RWPE1 (cell line): ENCODE measurements around the gene TIAM1.

Experiments
- CTCF ChIA-PET: fragments of 350-600 bp; sonication (Branson Sonifier 250); formaldehyde crosslinking; extraction: SDS; loops from one replicate; lab custom pipeline; 2021; lab: Yijun Ruan, JAX
- POLR2A ChIA-PET: fragments of 400-600 bp; formaldehyde crosslinking; extraction: SDS; loops from one replicate; lab custom pipeline; 2020; ENCODE audit warnings: antibody characterized with exemption; ENCODE audit not compliant: low non-redundant PET; lab: Yijun Ruan, JAX
- DNase-seq: peaks from one replicate; pipeline ENCODE4 v3.0.0; 2012; ENCODE audit warnings: low spot score
- H3K27ac ChIP-seq: fragments of 450-650 bp; 2 replicates; pipeline ENCODE4 v1.5.1; 2017
- TF ChIP-seq, protein P1 (sequence below): fragments of 450-650 bp; conservative IDR thresholded peaks from 2 replicates; pipeline ENCODE4 v1.5.1; 2017; ENCODE audit warnings: low read depth, mild to moderate bottlenecking

TIAM1 gene

DNA sequence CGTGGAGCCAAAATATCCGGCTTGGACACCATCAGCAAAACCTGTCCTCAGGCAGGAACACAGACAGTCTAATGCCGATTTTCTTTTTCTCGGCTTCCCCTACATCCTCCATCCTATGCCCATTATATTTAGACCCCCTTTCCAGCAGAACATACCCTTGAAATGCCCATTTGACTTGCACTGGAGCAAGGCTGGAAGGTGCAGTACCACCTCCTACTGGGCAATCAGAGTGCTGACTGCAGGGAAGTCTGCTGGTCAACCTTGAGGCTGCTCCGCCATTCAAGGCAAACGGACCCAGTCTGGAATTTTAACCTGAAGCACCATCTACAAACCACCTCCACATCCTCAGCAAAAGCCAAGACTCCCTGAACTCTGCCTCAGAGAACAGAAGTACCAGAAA lies 79.5 kb downstream of the TIAM1 start:
- ChIA-PET POLR2A (no interaction called here), CTCF (no interaction called here)
- TF ChIP-seq, protein P1, sequence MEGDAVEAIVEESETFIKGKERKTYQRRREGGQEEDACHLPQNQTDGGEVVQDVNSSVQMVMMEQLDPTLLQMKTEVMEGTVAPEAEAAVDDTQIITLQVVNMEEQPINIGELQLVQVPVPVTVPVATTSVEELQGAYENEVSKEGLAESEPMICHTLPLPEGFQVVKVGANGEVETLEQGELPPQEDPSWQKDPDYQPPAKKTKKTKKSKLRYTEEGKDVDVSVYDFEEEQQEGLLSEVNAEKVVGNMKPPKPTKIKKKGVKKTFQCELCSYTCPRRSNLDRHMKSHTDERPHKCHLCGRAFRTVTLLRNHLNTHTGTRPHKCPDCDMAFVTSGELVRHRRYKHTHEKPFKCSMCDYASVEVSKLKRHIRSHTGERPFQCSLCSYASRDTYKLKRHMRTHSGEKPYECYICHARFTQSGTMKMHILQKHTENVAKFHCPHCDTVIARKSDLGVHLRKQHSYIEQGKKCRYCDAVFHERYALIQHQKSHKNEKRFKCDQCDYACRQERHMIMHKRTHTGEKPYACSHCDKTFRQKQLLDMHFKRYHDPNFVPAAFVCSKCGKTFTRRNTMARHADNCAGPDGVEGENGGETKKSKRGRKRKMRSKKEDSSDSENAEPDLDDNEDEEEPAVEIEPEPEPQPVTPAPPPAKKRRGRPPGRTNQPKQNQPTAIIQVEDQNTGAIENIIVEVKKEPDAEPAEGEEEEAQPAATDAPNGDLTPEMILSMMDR, result no peak
- no peak overlapping the region for H3K27ac ChIP-seq
- no peak for DNase-seq

DNA sequence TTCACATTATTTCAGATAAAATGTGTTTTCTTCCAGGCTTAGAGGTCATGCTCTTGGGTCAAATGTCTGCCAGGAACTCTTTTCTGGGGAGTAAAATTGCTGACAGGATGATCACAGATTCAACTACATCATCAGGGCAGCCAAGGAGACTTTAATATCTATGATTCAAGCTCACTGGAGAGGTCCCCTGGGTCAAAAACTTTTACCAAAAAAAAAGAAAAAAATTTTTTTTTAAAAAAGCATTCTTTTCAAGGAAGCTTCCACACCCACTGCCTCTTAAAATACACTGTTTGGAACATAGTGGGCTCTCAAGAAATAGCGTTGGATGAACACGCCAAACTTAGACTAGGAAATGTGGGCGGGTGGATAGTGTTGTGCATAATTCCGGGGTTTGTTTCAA lies 81.3 kb downstream of the TIAM1 start:
- DNase-seq, result no peak
- TF ChIP-seq, protein P1, result no peak
- ChIA-PET POLR2A (no interaction called here), CTCF (interaction anchor here (0.6 kb wide), 1 partner anchor 22 kb away, joined by 3 read pairs; no protein-coding TSS in a partner anchor)
- no peak overlapping the region for H3K27ac ChIP-seq

DNA sequence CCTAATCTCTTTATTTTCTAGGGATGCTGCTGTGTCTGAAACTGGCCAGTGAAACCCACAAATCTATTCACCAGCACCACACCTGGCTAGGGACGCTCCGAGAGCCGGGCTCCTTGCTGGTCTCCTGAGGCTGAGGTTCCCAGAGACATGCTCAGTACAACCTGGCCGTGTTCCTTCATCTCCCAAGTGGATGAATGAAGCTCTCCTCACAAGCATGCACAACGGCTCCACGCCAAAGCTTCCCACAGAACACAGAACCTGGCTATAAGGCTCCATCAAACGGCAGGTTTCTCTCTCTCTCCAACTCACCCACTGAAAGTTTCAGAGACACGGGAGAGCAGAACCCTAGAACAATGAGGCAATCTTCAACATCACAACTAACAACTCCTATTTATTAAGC lies 82.3 kb downstream of the TIAM1 start:
- TF ChIP-seq, protein P1, result no peak
- DNase-seq, result no peak
- ChIA-PET POLR2A (no interaction called here), CTCF (no interaction called here)
- H3K27ac ChIP-seq, result no peak overlapping the region

DNA sequence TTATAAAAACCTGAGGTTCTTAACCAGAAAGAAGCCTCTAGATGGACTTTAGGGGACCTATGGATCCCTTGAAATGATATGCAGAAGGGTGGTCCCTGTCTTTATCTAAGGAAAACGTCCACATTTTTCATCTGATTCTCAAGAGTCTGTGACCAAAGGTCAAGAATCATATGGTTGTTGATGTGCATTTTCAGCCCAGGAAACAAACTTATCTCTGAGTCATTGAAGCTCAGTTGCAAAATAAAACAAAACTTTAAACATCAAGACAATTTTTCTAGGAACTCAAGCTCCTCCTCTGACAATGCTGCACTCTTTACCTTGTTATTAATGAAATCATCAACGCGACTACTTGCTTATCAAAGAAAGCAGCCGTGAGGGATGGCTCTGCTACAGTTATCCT lies 83.3 kb downstream of the TIAM1 start:
- ChIA-PET CTCF (no interaction called here), POLR2A (no interaction called here)
- DNase-seq, result no peak
- no peak overlapping the region for H3K27ac ChIP-seq
- TF ChIP-seq, protein P1, result no peak

DNA sequence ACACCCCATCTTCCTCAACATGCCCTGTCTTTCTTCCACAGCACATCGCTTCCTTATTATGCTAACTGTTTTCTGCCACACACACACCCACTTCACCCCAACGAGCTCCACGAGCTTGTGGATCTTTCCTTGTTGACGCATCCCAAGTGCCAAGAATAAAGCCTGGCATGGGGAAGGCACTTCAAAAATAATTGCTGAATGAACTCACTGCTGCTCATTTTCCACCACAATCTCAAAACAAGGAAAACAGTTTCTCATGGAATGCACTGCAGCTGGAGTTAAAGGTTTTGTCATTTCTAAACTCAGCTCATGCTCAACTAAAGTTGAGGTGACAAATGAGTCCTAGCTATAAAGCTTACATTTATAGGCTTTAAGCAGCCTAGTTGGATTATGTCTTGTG lies 86.0 kb downstream of the TIAM1 start:
- POLR2A ChIA-PET, result no interaction called here
- H3K27ac ChIP-seq, result no peak overlapping the region
- no peak for DNase-seq
- TF ChIP-seq, protein P1, result no peak
- CTCF ChIA-PET, result interaction anchor here (0.6 to 0.7 kb wide), 2 partner anchors 305 to 1655 kb away, joined by 3 to 8 read pairs; no protein-coding TSS in a partner anchor

DNA sequence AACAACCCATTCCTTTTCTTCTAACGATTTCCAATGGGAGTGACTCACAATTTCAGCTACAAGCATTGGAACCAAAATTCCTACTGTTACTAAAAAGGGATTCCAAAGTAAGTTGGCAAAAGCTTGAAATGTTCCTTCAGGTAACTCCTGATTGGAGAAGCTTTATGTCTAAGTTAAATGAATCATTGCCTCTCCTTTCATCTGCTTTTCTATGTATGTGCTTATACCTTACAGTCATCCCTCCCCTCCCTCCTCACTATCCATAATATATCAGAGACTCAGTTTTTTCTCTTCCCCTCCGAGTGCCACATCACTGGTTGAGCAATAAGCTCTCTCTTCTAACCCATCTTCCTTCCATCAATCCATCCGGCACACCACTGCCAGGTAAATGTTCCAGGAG lies 86.8 kb downstream of the TIAM1 start:
- TF ChIP-seq, protein P1, result no peak
- ChIA-PET POLR2A (no interaction called here), CTCF (no interaction called here)
- H3K27ac ChIP-seq, result no peak overlapping the region
- DNase-seq, result no peak
